ENCODE data around the gene PPIE. TPM values are rescaled to one million over a fixed set of nuclear protein-coding genes. Genes with fewer than 3 reads are reported as not detected.
"Not testable (repeated sequence)": the region's sequence is repeated elsewhere in the genome, so short reads cannot be mapped to it uniquely, and the experiment has no call there.

The PPIE gene
- total RNA-seq, 2 experiments from 2014 or later, result 54.5 to 71.9 TPM

- intact Hi-C loops (cut with micrococcal nuclease; ENCODE audit: unreplicated experiment), result loop anchor here (2.0 to 5.0 kb wide), 2 partner anchors 96 to 192 kb away; no protein-coding TSS in a partner anchor
- Histone ChIP-seq H3K27ac (ENCODE audit: low read depth, low read length, poor library complexity, severe bottlenecking) (peak overlapping the region; percentile 52), H3K4me1 (ENCODE audit: insufficient read depth, low read length, poor library complexity, severe bottlenecking) (peaks cover 11% of the 10 kb centered on the region), H2AFZ (ENCODE audit: low read length) (peak overlapping the region; percentile 88), H3K4me3 (ENCODE audit: low read depth, low read length, poor library complexity, severe bottlenecking) (peak overlapping the region; percentile 54), H3K4me2 (ENCODE audit: low read length) (peak overlapping the region; percentile 60)
- H3K36me3 ChIP-seq (ENCODE audit: insufficient read depth, low read length); H4K20me1 ChIP-seq (ENCODE audit: insufficient read depth, low read length); H3K9me2 ChIP-seq (ENCODE audit: insufficient read depth, low read length); H3K9me3 ChIP-seq (ENCODE audit: low read length); H3K79me2 ChIP-seq (ENCODE audit: insufficient read depth, low read depth, low read length): not testable (repeated sequence)
- peak; percentile 97 for DNase-seq (ENCODE audit: low spot score)
- BruUV-seq (replicated peaks), result TSS peak; percentile 96
- peak; percentile 90 for TF ChIP-seq CTCF (conservative IDR thresholded peaks at IDR 0.05; ENCODE audit: low read length)
- ChIA-PET CTCF (ENCODE audit: unreplicated experiment) (interaction anchor here (0.6 kb wide), 2 partner anchors 587 to 867 kb away, joined by 3 to 4 read pairs; partner anchors contain the start of gene RIMS3), POLR2A (interaction anchor here (0.6 to 1.6 kb wide), 7 partner anchors 61 to 747 kb away, joined by 4 to 10 read pairs (median 4); partner anchors contain the start of gene PPIE)
Observed at GRCh38 chr1:39798859-39799769, 60.4 kb downstream of the PPIE start.

- intact Hi-C loops (cut with micrococcal nuclease; ENCODE audit: unreplicated experiment), result loop anchor here (2.0 to 5.0 kb wide), 2 partner anchors 97 to 193 kb away; no protein-coding TSS in a partner anchor
Observed at GRCh38 chr1:39799770-39800470, 61.2 kb downstream of the PPIE start.

More at GRCh38 chr1:39799770-39800470, 61.2 kb downstream of the PPIE start:
- Histone ChIP-seq H2AFZ (ENCODE audit: low read length) (peak overlapping the region; percentile 88; the same call in 1 of the 2 replicates), H3K9me3 (ENCODE audit: low read length) (no peaks in the 10 kb centered on the region), H3K79me2 (ENCODE audit: insufficient read depth, low read depth, low read length) (no peaks in the 10 kb centered on the region), H3K4me1 (ENCODE audit: insufficient read depth, low read length, poor library complexity, severe bottlenecking) (peaks cover 11% of the 10 kb centered on the region), H3K36me3 (ENCODE audit: insufficient read depth, low read length) (no peaks in the 10 kb centered on the region), H3K4me3 (ENCODE audit: low read depth, low read length, poor library complexity, severe bottlenecking) (peak overlapping the region; percentile 54), H3K27ac (ENCODE audit: low read depth, low read length, poor library complexity, severe bottlenecking) (peak overlapping the region; percentile 52), H4K20me1 (ENCODE audit: insufficient read depth, low read length) (no peaks in the 10 kb centered on the region), H3K4me2 (ENCODE audit: low read length) (peak overlapping the region; percentile 60), H3K9me2 (ENCODE audit: insufficient read depth, low read length) (no peaks in the 10 kb centered on the region)
- TSS peak; percentile 63 for BruUV-seq (replicated peaks)
- peak; percentile 66 for DNase-seq (ENCODE audit: low spot score)
- TF ChIP-seq CTCF (conservative IDR thresholded peaks at IDR 0.05; ENCODE audit: low read length) (peak; percentile 73; the same call in 1 of the 2 replicates), EZH2phosphoT487 (IDR thresholded peaks at IDR 0.05; ENCODE audit: borderline replicate concordance, low read depth, low read length) (no peak)
- ChIA-PET CTCF (ENCODE audit: unreplicated experiment) (no interaction called here), POLR2A (interaction anchor here (0.6 to 1.4 kb wide), 5 partner anchors 18 to 991 kb away, joined by 3 to 4 read pairs (median 4); partner anchors contain the start of gene PPIE)
